Stomach (tissue), 19 donors: ENCODE results near the gene GZMB. TPM values are rescaled to one million over a fixed set of nuclear protein-coding genes. Genes with fewer than 3 reads are reported as not detected.

Experiments
- DNase-seq, 2 donors: peaks; one replicate each; pipeline versions ENCODE4 v3.0.0 to v3.0.0-alpha.2; 2013 to 2019
- H3K27ac ChIP-seq, 5 donors: fragments of 200-600 bp in 4 of 5; sonication (generic) in 4 of 5; one replicate each; pipeline ENCODE4 v1.5.1; 2013 to 2019; ENCODE audit warnings: mild to moderate bottlenecking in 1 of 5, moderate library complexity in 1 of 5
- H3K27me3 ChIP-seq, 3 donors: fragments of 200-600 bp; sonication (generic); one replicate each; pipeline ENCODE4 v1.5.1; 2017 to 2019; ENCODE audit warnings: mixed run types in 1 of 3
- H3K36me3 ChIP-seq, 4 donors: fragments of 200-600 bp; sonication (generic); 1 replicate in 3 of 4; 2 replicates in 1 of 4; pipeline ENCODE4 v1.5.1; 2016 to 2019
- H3K4me1 ChIP-seq, 4 donors: fragments of 200-600 bp; sonication (generic); one replicate each; pipeline ENCODE4 v1.5.1; 2016 to 2019
- H3K4me3 ChIP-seq, 4 donors: fragments of 200-600 bp; sonication (generic) in 3 of 4; one replicate each; pipeline ENCODE4 v1.5.1; 2016 to 2019; ENCODE audit warnings: mild to moderate bottlenecking in 1 of 4
- H3K9me3 ChIP-seq, 4 donors: fragments of 200-600 bp; sonication (generic); one replicate each; pipeline ENCODE4 v1.5.1; 2016 to 2019
- EP300 ChIP-seq: sonication (generic); formaldehyde crosslinking; IDR thresholded peaks from one replicate; pipeline ENCODE4 v1.6.1; 2017; ENCODE audit warnings: antibody characterized with exemption
- POLR2A ChIP-seq, 4 donors: fragments of 450-650 bp; IDR thresholded peaks; one replicate each; pipeline ENCODE4 v1.6.1; 2016; ENCODE audit warnings: antibody characterized with exemption in 4 of 4, control low read depth in 2 of 4, mild to moderate bottlenecking in 1 of 4, moderate library complexity in 1 of 4
- POLR2AphosphoS5 ChIP-seq, 3 donors: sonication (generic); formaldehyde crosslinking; IDR thresholded peaks; one replicate each; pipeline ENCODE4 v1.6.1; 2016; ENCODE audit warnings: antibody characterized with exemption in 3 of 3
- WGBS, 5 donors: extraction: QIAGEN DNeasy Blood & Tissue Kit in 3 of 5; methylation state at CpG; one replicate each; pipeline versions ENCODE4 v1.1.5 to v1.1.7; 2013 to 2018; 5-methylcytosine and 5-hydroxymethylcytosine counted together
- intact Hi-C: fragments of 100-400 bp; cut with DNase I; formaldehyde crosslinking; loops from one replicate; pipeline ENCODE4 v1.15.1; 2023; ENCODE audit warnings: low total_unique reads
- long read RNA-seq, 10 donors: transcript quantifications; one replicate each; lab custom pipeline, GENCODE V29; 2026
- polyA plus RNA-seq, 3 donors: library from polyadenylated mRNA; stranded (reverse); fragments of 200-250 nt; gene quantifications; one replicate each; pipeline ENCODE4 v1.2.3, GENCODE V29; 2013
- total RNA-seq, 5 donors: library from RNA; depleted of rRNA; stranded (reverse); fragments of >200 nt; gene quantifications; one replicate each; pipeline versions ENCODE4 v1.1.0 to v1.2.3, GENCODE V29; 2014 to 2016
- TF ChIP-seq, protein P1 (sequence below), 7 experiments: fragments of 450-650 bp in 4 of 7; fragments of 200-600 bp in 3 of 7; sonication (generic) in 3 of 7; IDR thresholded peaks; one replicate each; pipeline ENCODE4 v1.5.1; 2016 to 2019; ENCODE audit warnings: antibody characterized with exemption in 7 of 7, control low read depth in 2 of 7, mild to moderate bottlenecking in 1 of 7
- donor health status: healthy with polysubstance abuse.
- donor health status: Bipolar disorder and iron deficiency.
- donor health status: healthy.

GZMB gene, protein sequence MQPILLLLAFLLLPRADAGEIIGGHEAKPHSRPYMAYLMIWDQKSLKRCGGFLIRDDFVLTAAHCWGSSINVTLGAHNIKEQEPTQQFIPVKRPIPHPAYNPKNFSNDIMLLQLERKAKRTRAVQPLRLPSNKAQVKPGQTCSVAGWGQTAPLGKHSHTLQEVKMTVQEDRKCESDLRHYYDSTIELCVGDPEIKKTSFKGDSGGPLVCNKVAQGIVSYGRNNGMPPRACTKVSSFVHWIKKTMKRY
- total RNA-seq (1 to 10 TPM in 1 of 5 donors, under 1 TPM in 1, not detected in 3; 0.92 to 2.9 TPM), polyA plus RNA-seq (1 to 10 TPM; 1.6 to 4.0 (median 2.3) TPM)
- long read RNA-seq, donor 1 = 0 reads
- long read RNA-seq, donor 2 = 0 reads
- long read RNA-seq, donor 3 = 0 reads
- long read RNA-seq, donor 4 = 0 reads
- long read RNA-seq, donor 5 = 0 reads
- long read RNA-seq, donor 6, partial matches to known transcripts = 0 of 1 reads
- long read RNA-seq, donor 6, other reads (novel, unspliced or antisense) = 0 of 1 reads
- long read RNA-seq, donor 7, partial matches to known transcripts = 0 of 2 reads
- long read RNA-seq, donor 7, other reads (novel, unspliced or antisense) = 0 of 2 reads
- long read RNA-seq, donor 8 = 0 reads
- long read RNA-seq, donor 9 = 0 reads
- long read RNA-seq, donor 10 = 0 reads

DNA sequence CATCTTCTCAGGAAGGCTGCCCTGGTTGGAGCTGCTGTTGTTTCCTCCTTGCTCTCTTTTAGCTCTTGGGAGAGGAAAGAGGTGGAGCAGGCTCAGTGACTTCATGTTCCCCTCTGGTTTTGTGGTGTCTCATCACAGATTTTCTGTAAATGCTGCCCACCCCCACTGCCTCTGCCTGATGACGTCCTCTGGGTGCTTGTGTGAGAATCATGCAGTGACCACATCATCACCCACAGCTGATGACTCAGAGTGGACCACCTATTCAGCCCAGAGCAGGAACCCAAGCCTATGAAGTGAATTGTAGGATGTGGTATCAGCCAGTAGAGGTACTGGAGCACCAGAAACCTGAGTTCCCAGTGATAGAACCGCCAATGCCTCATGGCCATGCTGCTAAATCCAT, at the start of gene GZMB:
GZMB (minus strand) TSS at position 33 of the 400 bp plus-strand sequence; CDS start at position 3, 30 bp downstream.
- peak in 1 of 2 donors; percentile 40 for DNase-seq
- H3K9me3 ChIP-seq = no peaks in the 10 kb centered on the region
- 47 to 80% (median 73%) methylated on average over 2 of the region's 2 CpGs for WGBS, 5 donors
- peak within 1 kb of the TSS in 1 of 5 donors; percentile 48 for H3K27ac ChIP-seq
- intact Hi-C loops = no loop called here
- no peak for TF ChIP-seq POLR2A (IDR thresholded peaks at IDR 0.05)
- TF ChIP-seq POLR2AphosphoS5 (IDR thresholded peaks at IDR 0.05) = peak in 1 of 3 donors; percentile 45
- peaks cover 0 to 17% (median 14%) of the 10 kb centered on the region in 4 donors for H3K4me1 ChIP-seq
- H3K4me3 ChIP-seq = peak within 1 kb of the TSS in 1 of 4 donors; percentile 4
- no peaks in the 10 kb centered on the region for H3K36me3 ChIP-seq
- no peaks in the 10 kb centered on the region for H3K27me3 ChIP-seq

DNA sequence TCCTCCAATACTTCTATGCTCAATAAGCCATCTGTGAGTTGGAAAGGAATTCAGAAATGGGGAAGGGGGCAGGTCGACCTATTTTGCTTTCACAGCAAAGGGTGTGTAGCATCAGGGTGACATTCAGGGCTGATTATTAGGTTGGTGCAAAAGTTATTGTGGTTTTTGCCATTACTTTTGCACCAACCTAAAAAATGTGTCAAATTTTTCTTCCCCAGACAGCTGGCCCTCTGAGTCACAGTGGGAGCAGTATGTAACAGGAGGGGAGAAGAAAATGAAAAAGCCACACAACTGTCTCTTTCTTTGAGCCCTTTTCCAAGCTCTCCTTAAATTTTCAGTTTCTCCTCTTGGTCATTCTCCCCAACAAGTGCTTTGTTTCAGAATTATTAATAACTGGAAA, 47.1 kb upstream of the GZMB start:
- intact Hi-C loops = no loop called here
- no peak for DNase-seq
- H3K4me1 ChIP-seq = peaks cover 0 to 9% (median 5%) of the 10 kb centered on the region in 4 donors
- no peak overlapping the region for H3K27ac ChIP-seq
- TF ChIP-seq EP300 (no peak), POLR2AphosphoS5 (IDR thresholded peaks at IDR 0.05) (no peak), POLR2A (IDR thresholded peaks at IDR 0.05) (no peak)
- TF ChIP-seq, protein P1, sequence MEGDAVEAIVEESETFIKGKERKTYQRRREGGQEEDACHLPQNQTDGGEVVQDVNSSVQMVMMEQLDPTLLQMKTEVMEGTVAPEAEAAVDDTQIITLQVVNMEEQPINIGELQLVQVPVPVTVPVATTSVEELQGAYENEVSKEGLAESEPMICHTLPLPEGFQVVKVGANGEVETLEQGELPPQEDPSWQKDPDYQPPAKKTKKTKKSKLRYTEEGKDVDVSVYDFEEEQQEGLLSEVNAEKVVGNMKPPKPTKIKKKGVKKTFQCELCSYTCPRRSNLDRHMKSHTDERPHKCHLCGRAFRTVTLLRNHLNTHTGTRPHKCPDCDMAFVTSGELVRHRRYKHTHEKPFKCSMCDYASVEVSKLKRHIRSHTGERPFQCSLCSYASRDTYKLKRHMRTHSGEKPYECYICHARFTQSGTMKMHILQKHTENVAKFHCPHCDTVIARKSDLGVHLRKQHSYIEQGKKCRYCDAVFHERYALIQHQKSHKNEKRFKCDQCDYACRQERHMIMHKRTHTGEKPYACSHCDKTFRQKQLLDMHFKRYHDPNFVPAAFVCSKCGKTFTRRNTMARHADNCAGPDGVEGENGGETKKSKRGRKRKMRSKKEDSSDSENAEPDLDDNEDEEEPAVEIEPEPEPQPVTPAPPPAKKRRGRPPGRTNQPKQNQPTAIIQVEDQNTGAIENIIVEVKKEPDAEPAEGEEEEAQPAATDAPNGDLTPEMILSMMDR (IDR thresholded peaks at IDR 0.05) = no peak
- H3K4me3 ChIP-seq = no peak overlapping the region
- H3K27me3 ChIP-seq = no peaks in the 10 kb centered on the region
- WGBS, 5 donors = 53 to 67% (median 60%) methylated on average over 1 of the region's 1 CpG
- no peaks in the 10 kb centered on the region for H3K9me3 ChIP-seq
- no peaks in the 10 kb centered on the region for H3K36me3 ChIP-seq

DNA sequence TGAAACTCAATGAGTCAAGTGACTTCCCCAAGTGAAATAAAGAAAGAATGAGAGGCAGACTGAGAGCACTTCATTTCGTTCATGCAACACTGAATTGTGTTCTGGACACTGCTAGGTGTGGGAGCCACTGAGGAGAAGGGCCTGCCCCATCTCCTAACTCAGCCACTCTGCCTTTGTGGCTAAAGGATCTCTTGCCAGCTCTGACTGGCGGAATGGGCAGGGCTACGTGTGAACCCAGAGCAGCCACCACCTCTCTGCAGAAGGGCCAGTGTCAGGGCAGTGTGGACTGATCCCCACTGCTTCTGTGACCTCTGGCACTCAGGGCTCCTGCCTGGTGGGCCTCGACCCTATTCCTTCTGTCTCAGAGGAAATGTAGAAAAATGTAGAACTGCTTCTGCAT, 46.5 kb upstream of the GZMB start:
- H3K9me3 ChIP-seq = no peaks in the 10 kb centered on the region
- 59 to 77% (median 71%) methylated on average over 4 of the region's 4 CpGs for WGBS, 5 donors
- intact Hi-C loops = no loop called here
- no peaks in the 10 kb centered on the region for H3K36me3 ChIP-seq
- no peak overlapping the region for H3K4me3 ChIP-seq
- peaks cover 0 to 9% (median 5%) of the 10 kb centered on the region in 4 donors for H3K4me1 ChIP-seq
- H3K27me3 ChIP-seq = no peaks in the 10 kb centered on the region
- no peak for DNase-seq
- peak overlapping the region in 1 of 5 donors; percentile 26 for H3K27ac ChIP-seq
- TF ChIP-seq, protein P1 (IDR thresholded peaks at IDR 0.05) = no peak
- TF ChIP-seq EP300 (no peak), POLR2AphosphoS5 (IDR thresholded peaks at IDR 0.05) (no peak), POLR2A (IDR thresholded peaks at IDR 0.05) (no peak)

DNA sequence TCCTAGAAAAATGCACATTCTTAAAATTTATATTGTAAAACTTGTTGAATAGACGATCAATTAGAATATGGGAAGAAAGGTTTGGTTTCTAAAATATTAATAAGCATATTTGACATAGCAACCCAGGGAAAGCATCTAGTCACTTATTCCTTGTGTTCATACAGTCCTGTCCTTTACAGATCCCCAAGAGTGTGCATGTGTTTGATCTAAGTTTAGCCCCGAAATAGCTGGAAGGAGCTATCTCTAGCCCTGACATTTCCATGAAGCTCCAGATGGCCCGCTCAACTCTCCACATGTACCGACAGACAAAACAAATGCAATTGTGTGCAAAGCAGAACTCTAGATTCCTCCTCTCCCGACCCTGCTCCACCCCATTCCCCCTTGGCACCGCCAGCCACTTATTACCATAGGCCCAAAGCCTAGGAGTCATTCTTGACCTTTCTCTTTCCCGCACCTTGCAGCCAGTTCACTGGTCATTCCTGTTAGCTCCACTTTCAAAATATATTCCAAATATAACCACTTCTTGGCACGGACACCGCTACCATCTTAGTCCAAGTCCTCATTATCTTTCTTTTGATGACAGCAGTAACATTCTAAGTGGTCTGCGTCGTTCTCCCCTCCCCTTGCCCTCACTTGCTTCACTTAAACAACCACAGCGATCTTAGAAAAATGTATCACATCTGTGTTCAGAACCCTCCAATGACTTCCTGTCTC, 45.4 kb upstream of the GZMB start:
- no peak for DNase-seq
- Histone ChIP-seq H3K27me3 (no peaks in the 10 kb centered on the region), H3K4me3 (no peak overlapping the region), H3K9me3 (no peaks in the 10 kb centered on the region), H3K4me1 (peaks cover 0 to 9% (median 7%) of the 10 kb centered on the region in 4 donors), H3K36me3 (no peaks in the 10 kb centered on the region), H3K27ac (peak overlapping the region in 2 of 5 donors; percentile 21 to 34)
- 51 to 63% (median 57%) methylated on average over 12 of the region's 12 CpGs for WGBS, 5 donors
- TF ChIP-seq POLR2A (IDR thresholded peaks at IDR 0.05) (no peak), EP300 (no peak), POLR2AphosphoS5 (IDR thresholded peaks at IDR 0.05) (no peak)
- TF ChIP-seq, protein P1 (IDR thresholded peaks at IDR 0.05) = no peak
- intact Hi-C loops = no loop called here
